Keratinocyte (primary cell): ENCODE results near the gene PRADC1.

Experiments used
- CTCF ChIP-seq, 3 experiments: IDR thresholded peaks in 1 of 3; conservative IDR thresholded peaks in 1 of 3; optimal IDR thresholded peaks in 1 of 3; 2 replicates in 2 of 3; 3 replicates in 1 of 3; pipeline versions ENCODE3 to v1.5.1; 2011; ENCODE audit warnings: low read length in 3 of 3, mild to moderate bottlenecking in 3 of 3, moderate library complexity in 2 of 3, control low read depth in 1 of 3, inconsistent platforms in 1 of 3; ENCODE audit not compliant: insufficient read depth in 2 of 3; ENCODE audit errors: extremely low read depth in 1 of 3
- EZH2 ChIP-seq: IDR thresholded peaks from one replicate; pipeline ENCODE4 v1.6.1; 2012; ENCODE audit warnings: inconsistent platforms, mild to moderate bottlenecking, low read length, moderate library complexity

DNA sequence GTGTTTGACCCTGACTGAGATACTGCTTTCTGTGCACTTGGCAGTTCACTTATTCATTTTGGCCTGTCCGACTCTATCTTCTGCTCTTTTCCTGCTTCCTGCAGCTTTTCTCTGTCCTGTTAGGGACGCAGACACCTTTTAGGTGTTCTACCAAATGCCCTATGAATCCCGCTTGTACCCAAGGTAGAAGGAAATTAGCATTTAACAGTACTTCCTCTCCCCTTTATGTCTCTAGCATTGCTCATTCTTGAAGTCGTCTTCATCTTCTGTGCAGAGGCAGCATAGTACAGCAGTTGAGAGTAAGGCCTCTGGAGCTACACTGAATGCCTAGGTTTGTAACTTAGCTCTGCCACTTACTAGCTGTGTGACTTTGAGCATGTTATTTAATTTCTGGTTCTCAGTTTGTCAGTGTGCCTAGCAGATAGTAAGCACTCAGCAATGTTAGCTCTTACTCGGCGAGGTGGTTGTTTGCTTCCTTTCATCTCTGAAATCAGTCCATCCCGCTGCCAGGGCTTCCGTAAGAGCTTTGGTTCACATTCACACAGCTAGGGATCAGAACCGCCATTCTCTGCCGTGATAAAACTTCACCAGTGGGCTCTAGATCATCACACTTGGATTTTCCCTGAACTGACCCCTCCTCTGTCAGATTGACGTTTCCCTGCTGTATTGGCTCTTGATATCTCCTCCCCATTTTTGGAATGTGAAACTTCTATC, 2.4 kb upstream of the PRADC1 start:
- TF ChIP-seq CTCF (optimal IDR thresholded peaks at IDR 0.05 in 1 of 3, IDR thresholded peaks at IDR 0.05 in 1 of 3, conservative IDR thresholded peaks at IDR 0.05 in 1 of 3; ENCODE audit: extremely low read depth in 1 of 3, insufficient read depth in 2 of 3, low read length in 3 of 3) (no peak), EZH2 (no peak)
